ENCODE measurements around the gene ELMO3.

Gene ELMO3

GRCh38 chr16:67164599-67165061, 34.3 kb upstream of the ELMO3 start, which contains the start of gene HSF4:
Gene HSF4 (plus strand): TSS chr16:67164745. CDS start chr16:67164812, 67 bp downstream.
- peak; percentile 36 for DNase-seq

- no peak for DNase-seq
Measured at GRCh38 chr16:67165121-67166078, 33.5 kb upstream of the ELMO3 start.

GRCh38 chr16:67166110-67166547, 32.8 kb upstream of the ELMO3 start:
- DNase-seq, result no peak

- no peak for DNase-seq
Measured at GRCh38 chr16:67166598-67167168, 32.2 kb upstream of the ELMO3 start.

- no peak for DNase-seq
Measured at GRCh38 chr16:67167588-67167987, 31.3 kb upstream of the ELMO3 start.

GRCh38 chr16:67169011-67169451, 29.9 kb upstream of the ELMO3 start:
- DNase-seq, result no peak

- DNase-seq, result peak; percentile 42
Measured at GRCh38 chr16:67169642-67170167, 29.2 kb upstream of the ELMO3 start.

- peak; percentile 86 for DNase-seq
Measured at GRCh38 chr16:67170168-67170948, 28.6 kb upstream of the ELMO3 start, which contains the start of gene NOL3. Gene NOL3 (plus strand): TSS chr16:67170538.

GRCh38 chr16:67170949-67171649, 27.8 kb upstream of the ELMO3 start:
- no peak for DNase-seq

- DNase-seq, result no peak
Measured at GRCh38 chr16:67173323-67173722, 25.6 kb upstream of the ELMO3 start.

- DNase-seq, result peak; percentile 87
Measured at GRCh38 chr16:67173808-67174705, 24.9 kb upstream of the ELMO3 start.

- no peak for DNase-seq
Measured at GRCh38 chr16:67174706-67175231, 24.2 kb upstream of the ELMO3 start.

- DNase-seq, result no peak
Measured at GRCh38 chr16:67176662-67177061, 22.3 kb upstream of the ELMO3 start.

- peak; percentile 46 for DNase-seq
Measured at GRCh38 chr16:67177743-67178699, 20.9 kb upstream of the ELMO3 start.

GRCh38 chr16:67179421-67180080, 19.4 kb upstream of the ELMO3 start:
- DNase-seq, result no peak

GRCh38 chr16:67180166-67180565, 18.8 kb upstream of the ELMO3 start:
- no peak for DNase-seq

GRCh38 chr16:67181346-67181745, 17.6 kb upstream of the ELMO3 start:
- peak; percentile 76 for DNase-seq

GRCh38 chr16:67182288-67182687, 16.6 kb upstream of the ELMO3 start:
- DNase-seq, result no peak

GRCh38 chr16:67183284-67183626, 15.7 kb upstream of the ELMO3 start:
- no peak for DNase-seq

Measured in EL (cell line).